ENCODE data around the gene DCHS1. TPM values are rescaled to one million over a fixed set of nuclear protein-coding genes. Genes with fewer than 3 reads are reported as not detected.

Gene DCHS1
- total RNA-seq, 1 donor from 2014 or later = 28.0 TPM

DNA sequence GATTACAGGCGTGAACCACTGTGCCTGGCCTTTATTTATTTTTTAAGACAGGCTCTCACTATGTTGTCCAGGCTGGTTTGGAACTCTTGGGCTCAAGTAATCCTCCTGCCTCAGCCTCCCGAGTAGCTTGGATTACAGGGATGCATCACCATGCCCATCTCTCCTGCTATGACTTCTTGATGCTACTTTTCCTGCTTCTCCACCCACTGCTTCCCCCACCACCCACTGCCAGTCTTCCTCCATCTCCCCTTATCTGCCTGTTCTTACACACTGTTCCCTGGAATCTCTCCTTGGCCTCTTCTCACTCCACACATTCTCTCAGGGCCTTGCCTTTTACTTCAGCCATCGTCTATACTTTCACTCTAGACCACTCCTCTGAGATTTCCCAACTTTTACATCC, 19.1 kb downstream of the DCHS1 start:
- no peak for DNase-seq
- Histone ChIP-seq H3K9me3 (no peaks in the 10 kb centered on the region), H3K4me3 (no peak overlapping the region)

GRCh38 chr11:6635082-6635932, 20.3 kb downstream of the DCHS1 start:
- DNase-seq = no peak
- Histone ChIP-seq H3K27me3 (no peaks in the 10 kb centered on the region), H3K36me3 (peaks cover 7% of the 10 kb centered on the region), H3K4me1 (peaks cover 35% of the 10 kb centered on the region), H3K27ac (peak overlapping the region; percentile 39), H3K4me3 (no peak overlapping the region), H3K9me3 (no peaks in the 10 kb centered on the region)
- no peak for TF ChIP-seq CTCF (IDR thresholded peaks at IDR 0.05)
- peak; percentile 64 for ATAC-seq
- intact Hi-C loops (cut with DNase I) = no loop called here

More for the DNA sequence above, 19.1 kb downstream of the DCHS1 start:
- H3K4me1 ChIP-seq = peaks cover 35% of the 10 kb centered on the region
- ATAC-seq = no peak
- H3K36me3 ChIP-seq = peaks cover 7% of the 10 kb centered on the region
- H3K27ac ChIP-seq = peak overlapping the region; percentile 39
- intact Hi-C loops (cut with DNase I) = no loop called here
- H3K27me3 ChIP-seq = no peaks in the 10 kb centered on the region
- TF ChIP-seq CTCF (IDR thresholded peaks at IDR 0.05) = no peak

- intact Hi-C loops (cut with DNase I) = no loop called here
- peaks cover 35% of the 10 kb centered on the region for H3K4me1 ChIP-seq
- H3K36me3 ChIP-seq = peaks cover 7% of the 10 kb centered on the region
- H3K27me3 ChIP-seq = no peaks in the 10 kb centered on the region
- TF ChIP-seq CTCF (IDR thresholded peaks at IDR 0.05) = no peak
- no peak overlapping the region for H3K4me3 ChIP-seq
- no peaks in the 10 kb centered on the region for H3K9me3 ChIP-seq
- no peak overlapping the region for H3K27ac ChIP-seq
- no peak for DNase-seq
- no peak for ATAC-seq
These were observed 21.1 kb downstream of the DCHS1 start for GRCh38 chr11:6634534-6634933.

DNA sequence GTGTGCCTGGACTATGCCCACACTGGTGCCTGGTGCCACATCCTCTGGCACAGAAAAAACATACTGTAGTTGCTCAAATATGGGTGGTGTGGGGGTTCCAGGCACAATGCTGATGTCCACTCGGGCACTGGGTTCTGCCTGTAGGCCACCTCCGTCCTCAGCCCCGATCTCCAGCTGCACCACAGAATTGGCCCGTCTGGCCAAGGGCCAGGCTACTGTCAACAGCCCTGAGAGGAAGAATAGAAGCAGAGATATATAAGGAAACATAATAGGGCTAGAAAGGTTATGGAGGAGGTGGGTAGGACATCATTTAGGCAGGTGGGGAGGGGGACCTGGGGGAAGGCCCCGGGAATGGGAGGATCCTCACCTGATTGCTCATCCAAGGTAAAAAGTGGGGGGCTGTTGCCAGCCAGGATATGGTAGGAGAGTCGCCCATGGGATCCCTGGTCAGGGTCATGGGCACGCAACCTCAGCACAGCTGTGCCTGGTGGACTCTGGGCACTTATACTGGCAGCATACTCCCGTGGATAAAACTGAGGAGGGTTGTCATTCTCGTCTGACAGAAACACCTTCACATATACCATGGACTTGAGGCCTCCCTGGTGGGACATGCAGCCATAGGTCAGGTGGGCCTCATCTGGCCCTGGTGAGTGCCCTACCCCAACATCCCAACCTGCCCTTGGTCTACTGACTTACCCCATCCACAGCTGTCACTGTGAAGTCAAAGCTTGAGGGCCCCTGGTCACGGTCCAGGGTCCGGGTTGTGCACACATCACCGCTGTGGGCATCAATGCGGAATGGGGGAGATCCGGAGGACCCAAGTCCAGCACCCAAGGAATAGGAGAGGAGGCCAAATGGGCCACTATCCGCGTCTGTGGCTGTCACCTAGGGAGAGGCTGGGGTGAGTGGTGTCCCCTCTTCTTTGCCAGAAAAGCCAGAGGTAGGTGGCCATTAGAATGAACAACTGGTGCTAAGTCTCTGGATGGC, 21.9 kb downstream of the DCHS1 start:
- no peaks in the 10 kb centered on the region for H3K27me3 ChIP-seq
- H3K9me3 ChIP-seq = no peaks in the 10 kb centered on the region
- TF ChIP-seq CTCF (IDR thresholded peaks at IDR 0.05) = no peak
- intact Hi-C loops (cut with DNase I) = no loop called here
- H3K36me3 ChIP-seq = peaks cover 7% of the 10 kb centered on the region
- ATAC-seq (no peak), DNase-seq (no peak)
- no peak overlapping the region for H3K27ac ChIP-seq
- H3K4me3 ChIP-seq = no peak overlapping the region
- peaks cover 33% of the 10 kb centered on the region for H3K4me1 ChIP-seq

- Histone ChIP-seq H3K9me3 (no peaks in the 10 kb centered on the region), H3K27me3 (no peaks in the 10 kb centered on the region), H3K27ac (no peak overlapping the region), H3K36me3 (peaks cover 7% of the 10 kb centered on the region), H3K4me1 (peaks cover 20% of the 10 kb centered on the region), H3K4me3 (no peak overlapping the region)
- DNase-seq (no peak), ATAC-seq (no peak)
- no peak for TF ChIP-seq CTCF (IDR thresholded peaks at IDR 0.05)
- intact Hi-C loops (cut with DNase I) = no loop called here
These were observed 23.2 kb downstream of the DCHS1 start for GRCh38 chr11:6632116-6633073.
